Activated CD4-positive, alpha-beta T cell treated with anti-CD3 and anti-CD28 coated beads for 48 hours (primary cell): ENCODE results near the gene ZFAND6.
"Not testable (repeated sequence)": the region's sequence is repeated elsewhere in the genome, so short reads cannot be mapped to it uniquely, and the experiment has no call there.

Experiments
- DNase-seq: peaks from one replicate; pipeline ENCODE4 v3.0.0-alpha.2; 2020

ZFAND6 gene

GRCh38 chr15:80152180-80152895 lies 92.9 kb downstream of the ZFAND6 start:
- peak; percentile 96 for DNase-seq

- peak; percentile 58 for DNase-seq
These were observed 93.7 kb downstream of the ZFAND6 start, which contains the start of gene FAH for GRCh38 chr15:80152896-80153876. TSS of gene FAH (plus strand) at chr15:80152999. CDS start at chr15:80153055, 56 bp downstream.

- no peak for DNase-seq
These were observed 94.4 kb downstream of the ZFAND6 start for GRCh38 chr15:80153900-80154299.

- no peak for DNase-seq
These were observed 94.9 kb downstream of the ZFAND6 start for GRCh38 chr15:80154336-80154735.

GRCh38 chr15:80155001-80155377 lies 95.5 kb downstream of the ZFAND6 start:
- DNase-seq, result no peak

- DNase-seq, result not testable (repeated sequence)
These were observed 96.1 kb downstream of the ZFAND6 start for GRCh38 chr15:80155378-80156175.

GRCh38 chr15:80156176-80156720 lies 96.8 kb downstream of the ZFAND6 start:
- no peak for DNase-seq

GRCh38 chr15:80157215-80157614 lies 97.7 kb downstream of the ZFAND6 start:
- DNase-seq, result no peak

- DNase-seq, result no peak
These were observed 99.8 kb downstream of the ZFAND6 start for GRCh38 chr15:80159301-80159700.

GRCh38 chr15:80159811-80160569 lies 100.5 kb downstream of the ZFAND6 start:
- DNase-seq, result no peak

GRCh38 chr15:80160570-80161156 lies 101.2 kb downstream of the ZFAND6 start:
- peak; percentile 66 for DNase-seq

GRCh38 chr15:80161468-80162016 lies 102.1 kb downstream of the ZFAND6 start:
- no peak for DNase-seq

GRCh38 chr15:80162059-80162554 lies 102.6 kb downstream of the ZFAND6 start:
- DNase-seq, result no peak

GRCh38 chr15:80163217-80163616 lies 103.7 kb downstream of the ZFAND6 start:
- no peak for DNase-seq

- no peak for DNase-seq
These were observed 104.4 kb downstream of the ZFAND6 start for GRCh38 chr15:80163897-80164296.

- DNase-seq, result no peak
These were observed 108.5 kb downstream of the ZFAND6 start for GRCh38 chr15:80167936-80168335.

GRCh38 chr15:80168421-80168820 lies 108.9 kb downstream of the ZFAND6 start:
- DNase-seq, result no peak

- no peak for DNase-seq
These were observed 110.4 kb downstream of the ZFAND6 start for GRCh38 chr15:80169768-80170357.

GRCh38 chr15:80170596-80170995 lies 111.1 kb downstream of the ZFAND6 start:
- DNase-seq, result no peak

GRCh38 chr15:80171787-80172186 lies 112.3 kb downstream of the ZFAND6 start:
- DNase-seq, result no peak

GRCh38 chr15:80172401-80172800 lies 112.9 kb downstream of the ZFAND6 start:
- no peak for DNase-seq
